Trophoblast cell (in vitro differentiated cells and primary cell): Measurements from ENCODE around the gene FLNB.
"Not testable (repeated sequence)": the region's sequence is repeated elsewhere in the genome, so short reads cannot be mapped to it uniquely, and the experiment has no call there.

Experiments
- DNase-seq, 2 donors: peaks; one replicate each; pipeline ENCODE4 v3.0.0-alpha.2; 2016
- H2AFZ ChIP-seq: 2 replicates; pipeline ENCODE4 v1.6.1; 2013; ENCODE audit warnings: low read length, moderate library complexity, mild to moderate bottlenecking; ENCODE audit not compliant: insufficient read depth, poor library complexity
- H2AK5ac ChIP-seq: 2 replicates; pipeline ENCODE4 v1.6.1; 2013; ENCODE audit warnings: mild to moderate bottlenecking, low read length
- H2BK120ac ChIP-seq: 2 replicates; pipeline ENCODE4 v1.6.1; 2013; ENCODE audit warnings: low read length, mild to moderate bottlenecking, moderate library complexity; ENCODE audit not compliant: insufficient read depth, poor library complexity
- H2BK12ac ChIP-seq: 2 replicates; pipeline ENCODE4 v1.6.1; 2013; ENCODE audit warnings: mild to moderate bottlenecking, low read length, moderate library complexity
- H2BK5ac ChIP-seq: 2 replicates; pipeline ENCODE4 v1.6.1; 2013; ENCODE audit warnings: low read length, low read depth, moderate library complexity, mild to moderate bottlenecking; ENCODE audit not compliant: poor library complexity
- H3K14ac ChIP-seq: 2 replicates; pipeline ENCODE4 v1.6.1; 2013; ENCODE audit warnings: mild to moderate bottlenecking, low read length
- H3K18ac ChIP-seq: 2 replicates; pipeline ENCODE4 v1.6.1; 2013; ENCODE audit warnings: mild to moderate bottlenecking, low read length
- H3K23ac ChIP-seq: 2 replicates; pipeline ENCODE4 v1.6.1; 2013; ENCODE audit warnings: low read length
- H3K27ac ChIP-seq: 2 replicates; pipeline ENCODE4 v1.5.1; 2013; ENCODE audit warnings: low read depth, mild to moderate bottlenecking, inconsistent platforms, low read length, moderate library complexity
- H3K27me3 ChIP-seq: 2 replicates; pipeline ENCODE4 v1.6.1; 2013; ENCODE audit warnings: inconsistent platforms, mild to moderate bottlenecking, low read length, moderate library complexity; ENCODE audit not compliant: insufficient read depth
- H3K36me3 ChIP-seq, 2 experiments: 1 replicate in 1 of 2; 2 replicates in 1 of 2; pipeline ENCODE4 v1.6.1; 2013; ENCODE audit warnings: low read length in 2 of 2, mild to moderate bottlenecking in 2 of 2, moderate library complexity in 1 of 2; ENCODE audit not compliant: insufficient read depth in 2 of 2, control insufficient read depth in 1 of 2
- H3K4ac ChIP-seq: 2 replicates; pipeline ENCODE4 v1.6.1; 2013; ENCODE audit warnings: low read depth, mild to moderate bottlenecking, low read length, moderate library complexity
- H3K4me1 ChIP-seq, 2 experiments: 1 replicate in 1 of 2; 2 replicates in 1 of 2; pipeline ENCODE4 v1.6.1; 2013; ENCODE audit warnings: low read length in 2 of 2, mild to moderate bottlenecking in 2 of 2, moderate library complexity in 1 of 2; ENCODE audit not compliant: insufficient read depth in 2 of 2, control insufficient read depth in 1 of 2
- H3K4me2 ChIP-seq: 2 replicates; pipeline ENCODE4 v1.6.1; 2013; ENCODE audit warnings: inconsistent platforms, mild to moderate bottlenecking, low read length, moderate library complexity
- H3K4me3 ChIP-seq: 2 replicates; pipeline ENCODE4 v1.5.1; 2013; ENCODE audit warnings: mild to moderate bottlenecking, low read depth, low read length, inconsistent platforms
- H3K79me1 ChIP-seq: one replicate; pipeline ENCODE4 v1.6.1; 2013; ENCODE audit warnings: low read length
- H3K79me2 ChIP-seq: 2 replicates; pipeline ENCODE4 v1.6.1; 2013; ENCODE audit warnings: low read length, mild to moderate bottlenecking; ENCODE audit not compliant: control insufficient read depth, insufficient read depth, poor library complexity
- H3K9ac ChIP-seq: 2 replicates; pipeline ENCODE4 v1.6.1; 2013; ENCODE audit warnings: mild to moderate bottlenecking, low read length
- H3K9me3 ChIP-seq: 2 replicates; pipeline ENCODE4 v1.6.1; 2013; ENCODE audit warnings: low read depth, mild to moderate bottlenecking, control low read depth, inconsistent platforms, low read length; ENCODE audit not compliant: insufficient read depth
- H4K12ac ChIP-seq: 2 replicates; pipeline ENCODE4 v1.6.1; 2013; ENCODE audit warnings: low read depth, mild to moderate bottlenecking, low read length, moderate library complexity
- H4K8ac ChIP-seq: 2 replicates; pipeline ENCODE4 v1.6.1; 2013; ENCODE audit warnings: low read depth, mild to moderate bottlenecking, low read length, moderate library complexity
- H4K91ac ChIP-seq: one replicate; pipeline ENCODE4 v1.6.1; 2013; ENCODE audit warnings: low read depth, mild to moderate bottlenecking, low read length, moderate library complexity
- WGBS: extraction: QIAGEN DNeasy Blood & Tissue Kit; methylation state at CpG from one replicate; pipeline ENCODE4 v1.1.7; 2013; ENCODE audit warnings: missing lambda C conversion rate; ENCODE audit not compliant: insufficient read length, insufficient coverage; ENCODE audit errors: extremely low coverage; 5-methylcytosine and 5-hydroxymethylcytosine counted together

Gene FLNB

DNA sequence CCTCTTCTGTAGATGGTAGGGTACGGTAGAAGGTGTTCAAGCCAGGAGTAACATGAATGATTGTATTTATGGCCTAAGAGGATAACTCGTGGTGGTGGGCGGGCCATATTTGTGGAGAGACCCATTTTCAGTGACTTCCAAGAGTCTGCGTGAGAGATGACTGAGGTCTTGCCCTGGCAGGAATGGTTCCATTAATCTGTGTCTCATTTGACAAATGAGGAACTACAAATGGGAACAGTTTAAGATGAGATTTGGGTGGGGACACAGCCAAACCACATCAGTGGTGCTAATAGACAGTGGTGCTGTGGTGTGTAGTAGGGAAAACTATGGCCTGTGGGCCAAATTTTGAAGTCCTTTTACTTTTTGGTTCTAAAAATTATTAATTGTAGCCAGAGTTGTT is 47.1 kb downstream of the FLNB start:
- Histone ChIP-seq H4K91ac (no peak overlapping the region), H3K27ac (no peak overlapping the region), H3K4me1 (peaks cover 31 to 39% of the 10 kb centered on the region in 2 experiments), H4K12ac (no peak overlapping the region), H3K9ac (no peak overlapping the region), H3K79me2 (peaks cover 17% of the 10 kb centered on the region), H3K27me3 (no peaks in the 10 kb centered on the region), H3K36me3 (peaks cover 3% of the 10 kb centered on the region in 2 experiments), H3K79me1 (peaks cover 29% of the 10 kb centered on the region), H3K4ac (peak overlapping the region; percentile 9), H3K18ac (no peak overlapping the region), H2AK5ac (no peak overlapping the region), H3K9me3 (no peaks in the 10 kb centered on the region), H4K8ac (no peak overlapping the region), H3K14ac (no peak overlapping the region), H2BK12ac (no peak overlapping the region), H2AFZ (no peak overlapping the region), H3K4me3 (no peak overlapping the region), H3K23ac (no peak overlapping the region), H2BK120ac (no peak overlapping the region), H2BK5ac (no peak overlapping the region), H3K4me2 (no peak overlapping the region)
- no CpG with 5 or more reads among the region's 4 CpGs for WGBS
- DNase-seq: no peak

DNA sequence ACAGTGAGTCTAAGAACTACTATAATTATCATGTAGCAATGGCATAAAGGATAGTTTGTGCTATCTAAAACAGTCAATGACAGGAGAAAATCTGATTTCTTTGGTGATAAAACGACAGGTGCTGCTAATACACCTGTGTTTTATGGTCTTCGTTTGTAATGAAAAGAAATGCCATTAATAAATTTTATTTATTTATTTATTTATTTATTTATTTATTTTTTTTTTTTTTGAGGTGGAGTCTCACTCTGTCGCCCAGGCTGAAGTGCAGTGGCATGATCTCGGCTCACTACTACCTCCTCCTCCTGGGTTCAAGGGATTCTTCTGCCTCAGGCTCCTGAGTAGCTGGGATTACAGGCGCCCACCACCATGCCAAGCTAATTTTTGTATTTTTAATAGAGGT is 47.7 kb downstream of the FLNB start:
- peaks cover 28 to 38% of the 10 kb centered on the region in 2 experiments for H3K4me1 ChIP-seq
- not testable (repeated sequence) for H2BK12ac ChIP-seq, H2BK5ac ChIP-seq, H3K23ac ChIP-seq, H2AK5ac ChIP-seq, H3K27ac ChIP-seq, H4K12ac ChIP-seq, H4K91ac ChIP-seq, H3K14ac ChIP-seq, H3K18ac ChIP-seq, H2BK120ac ChIP-seq, H3K27me3 ChIP-seq, H3K36me3 ChIP-seq, H3K4me3 ChIP-seq, H3K9me3 ChIP-seq, DNase-seq, H3K4me2 ChIP-seq, H2AFZ ChIP-seq, H3K9ac ChIP-seq, H4K8ac ChIP-seq
- H3K4ac ChIP-seq: peak overlapping the region; percentile 19
- WGBS: no CpG with 5 or more reads among the region's 5 CpGs
- H3K79me1 ChIP-seq: peaks cover 23% of the 10 kb centered on the region
- H3K79me2 ChIP-seq: peaks cover 13% of the 10 kb centered on the region

DNA sequence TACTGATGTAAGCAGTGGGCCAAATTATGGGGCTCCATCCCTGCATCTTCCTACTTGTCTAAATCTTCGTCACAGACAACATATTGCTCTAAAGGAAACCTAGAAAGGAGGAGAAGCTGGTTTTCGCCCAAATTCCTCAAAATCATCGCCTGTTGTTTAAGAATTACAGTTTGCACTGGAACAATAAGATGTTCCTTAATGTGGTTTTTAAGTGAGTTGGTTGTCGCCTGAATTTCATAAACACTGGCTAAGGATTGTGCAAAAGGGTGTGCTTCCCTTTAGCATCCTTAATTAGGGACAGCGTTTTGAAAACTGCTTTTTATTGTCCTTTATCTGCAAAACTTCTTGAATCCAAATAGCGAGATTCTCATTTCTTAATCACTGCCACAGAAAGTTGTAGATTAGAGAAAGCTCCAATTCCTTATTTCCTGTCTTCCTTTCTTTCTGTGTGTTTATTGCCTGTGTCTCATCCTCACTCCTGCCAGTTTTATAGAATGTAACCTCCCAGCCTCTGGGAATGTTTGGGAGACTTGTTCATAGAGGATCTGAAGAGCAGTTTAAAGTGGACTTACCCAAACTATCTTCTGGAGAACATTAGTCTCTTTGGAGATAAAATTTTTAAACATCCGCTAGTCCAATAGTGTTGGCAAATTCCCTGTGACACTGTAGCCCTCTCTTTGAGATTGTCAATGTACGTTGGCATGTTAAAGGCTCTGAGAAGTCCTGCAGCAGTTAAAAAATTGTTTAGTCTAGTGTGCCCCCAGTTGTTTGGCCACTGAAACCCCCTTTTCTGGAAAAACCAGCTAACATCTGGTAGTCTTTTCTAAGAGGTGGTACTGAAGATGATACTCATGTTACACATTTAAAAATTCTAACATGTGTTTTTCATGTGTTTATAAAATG is 50.4 kb downstream of the FLNB start:
- H3K4ac ChIP-seq: no peak overlapping the region
- no peak overlapping the region for H4K8ac ChIP-seq
- no peak overlapping the region for H3K18ac ChIP-seq
- H2BK12ac ChIP-seq: no peak overlapping the region
- no peak overlapping the region for H2AK5ac ChIP-seq
- DNase-seq: peak in 1 of 2 donors; percentile 33
- H4K91ac ChIP-seq: no peak overlapping the region
- H3K4me2 ChIP-seq: no peak overlapping the region
- H3K4me1 ChIP-seq: peaks cover 26 to 33% of the 10 kb centered on the region in 2 experiments
- H3K79me1 ChIP-seq: peaks cover 12% of the 10 kb centered on the region
- H3K27me3 ChIP-seq: no peaks in the 10 kb centered on the region
- peaks cover 5% of the 10 kb centered on the region in 2 experiments for H3K36me3 ChIP-seq
- no peak overlapping the region for H2BK120ac ChIP-seq
- no peak overlapping the region for H3K14ac ChIP-seq
- H3K23ac ChIP-seq: no peak overlapping the region
- peaks cover 15% of the 10 kb centered on the region for H3K79me2 ChIP-seq
- no peaks in the 10 kb centered on the region for H3K9me3 ChIP-seq
- H2AFZ ChIP-seq: no peak overlapping the region
- no peak overlapping the region for H3K9ac ChIP-seq
- H2BK5ac ChIP-seq: no peak overlapping the region
- no peak overlapping the region for H4K12ac ChIP-seq
- H3K27ac ChIP-seq: peak overlapping the region; percentile 77
- H3K4me3 ChIP-seq: no peak overlapping the region
- no CpG with 5 or more reads among the region's 8 CpGs for WGBS

DNA sequence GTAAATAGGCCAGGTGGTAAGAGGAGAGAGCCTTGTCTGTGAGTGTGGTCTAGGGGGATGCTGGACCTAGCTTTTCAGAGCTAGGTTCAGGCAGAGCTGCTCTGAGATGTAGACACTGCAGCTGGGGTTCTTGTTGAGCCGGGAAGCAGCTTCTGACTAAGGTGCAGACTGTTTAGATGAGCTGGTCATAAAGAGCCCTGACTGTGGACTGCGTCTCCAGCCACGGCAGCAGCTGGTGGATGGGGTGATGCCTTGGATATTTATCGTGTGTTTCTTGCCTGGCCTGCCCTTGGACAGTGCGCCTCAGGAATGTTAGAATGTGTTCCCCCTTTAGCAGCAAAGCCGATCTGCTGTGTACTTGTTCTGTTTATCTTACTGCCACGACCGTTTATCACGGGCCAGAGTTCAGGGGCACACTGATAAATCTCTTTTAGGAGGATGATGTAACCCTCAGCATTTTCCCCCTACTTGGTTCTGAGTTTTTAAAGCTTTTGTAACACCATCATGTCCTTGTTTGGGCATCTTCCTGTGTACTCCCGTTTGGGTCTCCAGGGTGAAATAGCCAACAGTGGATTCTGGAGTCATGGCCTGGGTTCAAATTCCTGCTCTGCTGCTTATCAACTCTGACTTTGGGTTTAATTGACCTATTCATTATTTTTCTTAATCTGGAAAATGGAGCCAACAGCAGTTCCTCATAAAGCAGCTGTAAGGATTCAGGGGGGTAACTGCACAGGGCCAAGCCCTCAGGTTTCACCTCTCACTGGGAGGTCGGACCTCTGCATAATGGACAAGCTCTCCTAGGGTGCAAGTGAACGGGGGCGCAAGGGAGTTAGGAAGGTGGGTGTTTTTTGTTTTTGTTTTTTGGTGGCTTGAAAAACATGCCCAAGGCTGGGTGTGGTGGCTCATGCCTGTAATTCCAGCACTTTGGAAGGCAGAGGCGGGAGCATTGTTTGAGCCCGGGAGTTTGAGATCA is 51.4 kb downstream of the FLNB start:
- peaks cover 11% of the 10 kb centered on the region for H3K79me2 ChIP-seq
- peaks cover 22 to 30% of the 10 kb centered on the region in 2 experiments for H3K4me1 ChIP-seq
- peak overlapping the region; percentile 77 for H3K27ac ChIP-seq
- H4K91ac ChIP-seq: peak overlapping the region; percentile 77
- no peak overlapping the region for H3K9ac ChIP-seq
- peak overlapping the region; percentile 85 for H2AK5ac ChIP-seq
- H3K4me2 ChIP-seq: peak overlapping the region; percentile 27
- H3K4ac ChIP-seq: peak overlapping the region; percentile 49
- H3K27me3 ChIP-seq: no peaks in the 10 kb centered on the region
- H3K36me3 ChIP-seq: peaks cover 5 to 6% of the 10 kb centered on the region in 2 experiments
- no peak overlapping the region for H4K12ac ChIP-seq
- H3K18ac ChIP-seq: peak overlapping the region; percentile 61
- peak; percentile 72 to 73 for DNase-seq
- H2BK12ac ChIP-seq: peak overlapping the region; percentile 52
- peak overlapping the region; percentile 82 for H2BK5ac ChIP-seq
- H3K14ac ChIP-seq: peak overlapping the region; percentile 76
- peak overlapping the region; percentile 64 for H2BK120ac ChIP-seq
- peaks cover 8% of the 10 kb centered on the region for H3K79me1 ChIP-seq
- H3K4me3 ChIP-seq: no peak overlapping the region
- peak overlapping the region; percentile 1 for H4K8ac ChIP-seq
- H3K9me3 ChIP-seq: no peaks in the 10 kb centered on the region
- no peak overlapping the region for H3K23ac ChIP-seq
- WGBS: no CpG with 5 or more reads among the region's 15 CpGs
- no peak overlapping the region for H2AFZ ChIP-seq
